Bronchial epithelial cell (primary cell): ENCODE data around the gene CTNNA2. TPM values are rescaled to one million over a fixed set of nuclear protein-coding genes. Genes with fewer than 3 reads are reported as not detected.

ENCODE experiments used
- DNase-seq: peaks from one replicate; pipeline ENCODE4 v3.0.0-alpha.2; 2010; ENCODE audit warnings: low read depth
- FAIRE-seq: peaks from 2 replicates; lab custom pipeline; 2011; peaks lifted over from hg19 to GRCh38; lab: Jason Lieb, UNC
- H3K27me3 ChIP-seq: 2 replicates; pipeline ENCODE4 v1.5.1; 2011; ENCODE audit warnings: low read length; ENCODE audit not compliant: control insufficient read depth, insufficient read depth
- H3K36me3 ChIP-seq: 2 replicates; pipeline ENCODE4 v1.5.1; 2011; ENCODE audit warnings: low read length; ENCODE audit not compliant: control insufficient read depth, insufficient read depth
- H3K4me3 ChIP-seq: 2 replicates; pipeline ENCODE4 v1.5.1; 2011; ENCODE audit warnings: mild to moderate bottlenecking, low read depth, low read length, control low read depth
- total RNA-seq: library from RNA; depleted of rRNA; stranded (reverse); fragments of >200 nt; gene quantifications from 2 replicates; pipeline ENCODE4 v1.2.1, GENCODE V29; 2014
- TF ChIP-seq, protein P1 (sequence below): IDR thresholded peaks from 2 replicates; pipeline ENCODE4 v1.5.1; 2011; ENCODE audit warnings: mild to moderate bottlenecking, moderate library complexity, low read length, control low read depth, inconsistent platforms; ENCODE audit not compliant: insufficient read depth, severe bottlenecking

CTNNA2 gene
- total RNA-seq, 1 donor from 2014 or later = not detected

DNA sequence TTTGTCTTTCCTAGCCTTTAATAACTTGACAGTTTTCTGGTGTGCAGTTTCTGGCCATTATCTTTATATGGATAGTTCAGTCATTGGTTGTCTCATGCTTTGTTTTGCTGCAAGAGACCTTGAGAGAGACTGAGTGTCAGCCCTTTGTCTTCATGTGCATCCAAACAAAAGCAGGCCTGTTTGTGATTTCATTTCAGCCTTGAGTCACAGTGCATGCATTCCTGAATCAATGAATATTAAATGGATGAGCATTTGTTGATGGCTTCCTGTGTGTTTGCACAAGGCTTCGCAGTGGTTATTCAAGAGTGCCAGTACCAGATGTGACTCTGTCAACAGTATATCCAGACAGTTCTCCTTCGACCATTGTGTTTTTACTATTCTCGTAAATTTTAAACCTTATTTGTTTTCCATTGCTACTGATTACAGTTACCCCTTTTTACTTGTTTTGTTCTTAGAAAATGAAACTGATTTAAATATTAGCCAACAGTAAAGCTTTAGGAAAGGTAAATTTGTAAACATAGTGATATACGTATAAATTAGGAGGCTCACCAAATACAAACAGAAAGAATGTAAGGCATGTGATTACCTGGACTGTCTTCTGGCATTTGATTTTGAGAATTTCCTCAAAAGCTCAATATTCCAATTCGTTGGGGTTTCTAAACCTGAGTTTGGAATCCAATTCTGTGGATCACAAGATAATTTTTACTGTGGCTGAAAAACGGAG lies 319.8 kb downstream of the CTNNA2 start:
- peak; percentile 1 for DNase-seq
- no peak overlapping the region for H3K4me3 ChIP-seq
- FAIRE-seq = no peak
- H3K36me3 ChIP-seq = no peaks in the 10 kb centered on the region
- TF ChIP-seq, protein P1, sequence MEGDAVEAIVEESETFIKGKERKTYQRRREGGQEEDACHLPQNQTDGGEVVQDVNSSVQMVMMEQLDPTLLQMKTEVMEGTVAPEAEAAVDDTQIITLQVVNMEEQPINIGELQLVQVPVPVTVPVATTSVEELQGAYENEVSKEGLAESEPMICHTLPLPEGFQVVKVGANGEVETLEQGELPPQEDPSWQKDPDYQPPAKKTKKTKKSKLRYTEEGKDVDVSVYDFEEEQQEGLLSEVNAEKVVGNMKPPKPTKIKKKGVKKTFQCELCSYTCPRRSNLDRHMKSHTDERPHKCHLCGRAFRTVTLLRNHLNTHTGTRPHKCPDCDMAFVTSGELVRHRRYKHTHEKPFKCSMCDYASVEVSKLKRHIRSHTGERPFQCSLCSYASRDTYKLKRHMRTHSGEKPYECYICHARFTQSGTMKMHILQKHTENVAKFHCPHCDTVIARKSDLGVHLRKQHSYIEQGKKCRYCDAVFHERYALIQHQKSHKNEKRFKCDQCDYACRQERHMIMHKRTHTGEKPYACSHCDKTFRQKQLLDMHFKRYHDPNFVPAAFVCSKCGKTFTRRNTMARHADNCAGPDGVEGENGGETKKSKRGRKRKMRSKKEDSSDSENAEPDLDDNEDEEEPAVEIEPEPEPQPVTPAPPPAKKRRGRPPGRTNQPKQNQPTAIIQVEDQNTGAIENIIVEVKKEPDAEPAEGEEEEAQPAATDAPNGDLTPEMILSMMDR = no peak
- no peaks in the 10 kb centered on the region for H3K27me3 ChIP-seq

DNA sequence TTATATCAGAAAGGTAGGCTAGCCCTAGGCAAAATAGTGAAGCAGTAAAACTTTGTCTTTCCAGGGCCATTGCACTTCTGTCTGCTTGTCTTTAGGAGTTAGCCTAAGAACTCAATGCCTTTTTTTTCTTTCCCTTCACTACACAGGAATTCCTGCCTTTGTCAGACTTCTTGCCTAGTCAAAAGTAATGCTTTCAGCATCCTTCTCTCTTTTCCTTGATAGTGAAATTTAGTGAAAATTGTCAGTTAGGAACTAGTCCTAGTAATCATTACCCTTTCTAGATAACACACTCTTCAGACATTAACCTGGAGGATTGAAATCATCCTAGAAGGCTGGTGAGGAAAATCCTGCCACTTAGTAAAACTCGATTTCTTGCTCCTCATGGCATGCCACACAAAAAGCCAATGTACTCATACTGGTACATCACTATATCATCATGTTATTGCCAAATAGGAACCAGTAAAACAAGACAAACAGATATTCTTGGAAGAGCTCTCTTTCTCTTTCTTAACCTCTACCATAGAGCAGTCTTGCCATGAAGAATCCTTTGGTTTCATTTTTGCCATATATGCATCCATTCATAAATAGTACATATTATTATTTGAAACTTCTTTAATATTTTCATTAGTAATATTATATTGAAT lies 320.5 kb downstream of the CTNNA2 start:
- TF ChIP-seq, protein P1 = no peak
- no peaks in the 10 kb centered on the region for H3K36me3 ChIP-seq
- H3K27me3 ChIP-seq = no peaks in the 10 kb centered on the region
- FAIRE-seq (no peak), DNase-seq (no peak)
- no peak overlapping the region for H3K4me3 ChIP-seq

DNA sequence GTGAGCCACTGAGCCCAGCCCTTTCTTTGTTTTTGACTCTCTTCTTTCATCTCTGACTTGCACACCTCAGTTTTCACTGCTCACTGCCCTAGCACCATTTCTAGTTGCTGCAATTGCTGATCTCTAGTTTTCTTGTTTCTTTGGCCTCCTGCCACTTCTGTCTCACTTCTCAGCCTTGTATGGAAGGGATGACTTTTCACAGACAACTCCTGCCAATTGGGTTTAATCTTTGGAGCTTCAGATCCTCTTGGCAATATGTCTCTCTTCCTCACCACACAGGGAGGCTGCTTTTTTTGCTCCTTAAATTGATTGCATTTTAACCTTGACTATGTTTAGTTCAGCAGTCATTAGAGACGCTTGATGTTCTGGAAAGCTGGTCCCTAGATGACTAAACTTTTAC lies 323.1 kb downstream of the CTNNA2 start:
- Histone ChIP-seq H3K27me3 (no peaks in the 10 kb centered on the region), H3K36me3 (no peaks in the 10 kb centered on the region), H3K4me3 (no peak overlapping the region)
- DNase-seq (no peak), FAIRE-seq (no peak)
- TF ChIP-seq, protein P1 = no peak

DNA sequence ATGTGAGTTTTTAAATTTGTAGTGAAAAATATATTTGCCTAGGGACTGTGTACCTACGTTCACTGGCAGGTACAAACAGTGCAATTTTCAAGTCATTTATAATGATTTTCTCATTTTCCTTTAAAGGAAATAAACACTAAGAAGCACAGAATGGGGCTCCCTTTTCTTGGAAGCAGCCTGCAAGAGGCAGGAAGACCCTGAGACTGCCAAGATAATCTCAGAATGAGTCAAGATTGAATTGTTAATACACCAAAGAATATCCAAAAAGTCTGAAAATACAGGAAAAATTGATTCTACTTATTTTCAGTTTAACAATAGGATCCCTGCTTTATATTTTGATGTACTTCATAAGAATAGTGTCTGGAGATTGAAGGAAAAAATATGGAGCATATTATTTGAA lies 331.2 kb downstream of the CTNNA2 start:
- no peak overlapping the region for H3K4me3 ChIP-seq
- no peaks in the 10 kb centered on the region for H3K27me3 ChIP-seq
- no peaks in the 10 kb centered on the region for H3K36me3 ChIP-seq
- FAIRE-seq (no peak), DNase-seq (no peak)
- TF ChIP-seq, protein P1 = no peak

DNA sequence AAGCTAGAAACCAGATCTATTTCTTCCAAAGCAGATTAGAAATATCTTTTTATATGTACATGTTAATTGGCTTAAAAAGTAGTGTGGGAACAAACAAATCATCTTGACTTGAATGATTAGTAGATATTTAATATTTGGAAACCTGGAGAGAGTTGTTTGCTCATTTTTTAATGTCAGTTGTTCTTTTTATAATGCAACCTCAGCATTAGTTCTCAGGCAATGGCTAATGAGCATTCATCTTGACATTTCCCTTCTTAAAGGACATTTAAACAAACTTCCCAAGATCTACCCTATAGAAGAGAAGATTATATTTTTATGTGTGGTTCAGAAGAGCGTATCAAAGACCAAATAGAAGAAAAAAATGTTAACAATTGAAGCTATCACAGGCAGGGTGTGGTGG lies 334.0 kb downstream of the CTNNA2 start:
- TF ChIP-seq, protein P1 = no peak
- no peaks in the 10 kb centered on the region for H3K36me3 ChIP-seq
- no peak for FAIRE-seq

More for the DNA sequence above, 334.0 kb downstream of the CTNNA2 start:
- Histone ChIP-seq H3K27me3 (no peaks in the 10 kb centered on the region), H3K4me3 (no peak overlapping the region)
- DNase-seq = no peak
